Effector memory CD4-positive, alpha-beta T cell (primary cell): ENCODE results near the gene RNF186.

ENCODE experiments used
- DNase-seq, 3 donors: peaks; one replicate each; pipeline ENCODE4 v3.0.0-alpha.2; 2020
- H3K27ac ChIP-seq: 2 replicates; pipeline ENCODE4 v1.7.0; 2013; ENCODE audit warnings: mild to moderate bottlenecking, low read length, moderate library complexity; ENCODE audit not compliant: insufficient read depth, poor library complexity, severe bottlenecking
- H3K27me3 ChIP-seq: replicated peaks from 2 replicates; pipeline ENCODE4 v1.7.0; 2013; ENCODE audit warnings: mild to moderate bottlenecking, low read length; ENCODE audit not compliant: insufficient read depth, control insufficient read depth, poor library complexity, severe bottlenecking
- H3K36me3 ChIP-seq: 2 replicates; pipeline ENCODE4 v1.7.0; 2013; ENCODE audit warnings: mild to moderate bottlenecking, low read length, moderate library complexity; ENCODE audit not compliant: control insufficient read depth, insufficient read depth
- H3K4me1 ChIP-seq: 2 replicates; pipeline ENCODE4 v1.7.0; 2013; ENCODE audit warnings: low read length, mild to moderate bottlenecking; ENCODE audit not compliant: control insufficient read depth, insufficient read depth, poor library complexity, severe bottlenecking
- H3K4me3 ChIP-seq: 2 replicates; pipeline ENCODE4 v1.7.0; 2013; ENCODE audit warnings: low read length, low read depth, mild to moderate bottlenecking; ENCODE audit not compliant: insufficient read depth, poor library complexity, severe bottlenecking
- H3K9me3 ChIP-seq: 2 replicates; pipeline ENCODE4 v1.7.0; 2013; ENCODE audit warnings: mild to moderate bottlenecking, low read length, moderate library complexity; ENCODE audit not compliant: control insufficient read depth
- total RNA-seq, 3 donors: gene quantifications; one replicate each; lab custom pipeline; 2026; lab: John Stamatoyannopoulos, UW

Gene RNF186, protein sequence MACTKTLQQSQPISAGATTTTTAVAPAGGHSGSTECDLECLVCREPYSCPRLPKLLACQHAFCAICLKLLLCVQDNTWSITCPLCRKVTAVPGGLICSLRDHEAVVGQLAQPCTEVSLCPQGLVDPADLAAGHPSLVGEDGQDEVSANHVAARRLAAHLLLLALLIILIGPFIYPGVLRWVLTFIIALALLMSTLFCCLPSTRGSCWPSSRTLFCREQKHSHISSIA
- 0 reads per million in 3 donors for total RNA-seq

DNA sequence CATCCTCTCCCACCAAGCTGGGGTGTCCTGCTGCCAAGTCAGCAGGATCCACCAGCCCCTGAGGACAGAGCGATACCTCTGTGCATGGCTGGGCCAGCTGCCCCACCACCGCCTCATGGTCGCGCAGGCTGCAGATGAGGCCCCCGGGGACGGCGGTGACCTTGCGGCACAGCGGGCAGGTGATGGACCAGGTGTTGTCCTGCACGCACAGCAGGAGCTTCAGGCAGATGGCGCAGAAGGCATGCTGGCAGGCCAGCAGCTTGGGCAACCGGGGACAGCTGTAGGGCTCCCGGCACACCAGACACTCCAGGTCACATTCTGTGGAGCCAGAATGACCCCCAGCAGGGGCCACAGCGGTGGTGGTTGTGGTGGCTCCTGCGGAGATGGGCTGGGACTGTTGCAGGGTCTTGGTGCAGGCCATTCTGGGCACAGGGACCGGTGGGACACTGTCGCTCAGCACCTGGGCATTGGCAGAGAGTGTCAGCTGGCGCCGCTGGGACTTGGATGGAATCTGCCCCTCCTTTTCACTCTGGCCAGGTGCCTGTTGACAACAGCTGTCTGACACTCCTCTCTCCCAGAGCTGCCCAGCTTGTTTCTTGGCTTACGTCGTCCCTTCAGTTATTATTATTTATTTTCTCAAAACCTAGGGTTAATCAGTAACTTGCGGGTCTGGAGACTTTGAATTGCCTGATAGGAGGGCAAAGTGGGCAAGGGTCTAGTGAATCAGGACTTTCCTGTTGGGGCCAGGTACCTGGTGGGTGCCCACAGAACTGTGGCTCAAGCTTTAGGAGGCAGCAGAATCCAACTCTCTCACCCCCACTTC, at the start of gene RNF186:
Gene RNF186, minus strand, starts transcription at position 603 of the 823 bp plus-strand sequence. Its CDS starts 182 bp downstream, at position 421.
- Histone ChIP-seq H3K4me1 (no peaks in the 10 kb centered on the region), H3K36me3 (no peaks in the 10 kb centered on the region), H3K4me3 (no peak within 1 kb of the TSS), H3K27ac (no peak within 1 kb of the TSS), H3K9me3 (no peaks in the 10 kb centered on the region), H3K27me3 (no peaks in the 10 kb centered on the region)
- DNase-seq = no peak

GRCh38 chr1:19864570-19865160, 49.6 kb upstream of the RNF186 start:
- no peaks in the 10 kb centered on the region for H3K9me3 ChIP-seq
- no peak overlapping the region for H3K4me3 ChIP-seq
- peaks cover 4% of the 10 kb centered on the region for H3K27me3 ChIP-seq
- H3K27ac ChIP-seq = no peak overlapping the region
- DNase-seq = no peak
- H3K36me3 ChIP-seq = no peaks in the 10 kb centered on the region
- no peaks in the 10 kb centered on the region for H3K4me1 ChIP-seq

GRCh38 chr1:19862944-19863343, 47.9 kb upstream of the RNF186 start:
- Histone ChIP-seq H3K9me3 (no peaks in the 10 kb centered on the region), H3K27ac (no peak overlapping the region), H3K4me3 (no peak overlapping the region), H3K4me1 (no peaks in the 10 kb centered on the region), H3K36me3 (no peaks in the 10 kb centered on the region), H3K27me3 (no peaks in the 10 kb centered on the region)
- DNase-seq = no peak

GRCh38 chr1:19861842-19862530, 46.9 kb upstream of the RNF186 start:
- no peaks in the 10 kb centered on the region for H3K9me3 ChIP-seq
- no peaks in the 10 kb centered on the region for H3K27me3 ChIP-seq
- H3K4me1 ChIP-seq = no peaks in the 10 kb centered on the region
- no peak overlapping the region for H3K27ac ChIP-seq
- H3K4me3 ChIP-seq = no peak overlapping the region
- DNase-seq = no peak
- no peaks in the 10 kb centered on the region for H3K36me3 ChIP-seq

DNA sequence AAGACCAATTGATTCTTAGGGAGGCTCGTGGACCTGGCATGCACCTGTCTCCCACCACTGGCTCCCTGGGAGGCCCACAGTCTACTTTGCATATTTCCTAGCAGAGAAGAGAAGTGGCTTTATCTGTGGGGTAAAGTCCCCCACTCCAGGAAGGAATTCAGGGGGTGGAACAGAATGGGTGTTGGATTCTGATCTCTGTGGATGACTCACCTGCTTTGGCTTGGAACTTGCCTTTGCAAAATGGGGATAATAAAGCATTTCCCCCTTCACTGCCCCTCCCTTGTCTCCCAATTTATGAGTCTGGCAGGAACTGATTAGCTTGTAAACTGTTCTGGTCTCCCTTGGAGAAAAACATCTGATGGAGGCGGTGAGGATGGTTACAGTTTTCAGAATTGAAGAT, 46.0 kb upstream of the RNF186 start:
- H3K4me1 ChIP-seq = no peaks in the 10 kb centered on the region
- no peaks in the 10 kb centered on the region for H3K9me3 ChIP-seq
- H3K36me3 ChIP-seq = no peaks in the 10 kb centered on the region
- no peak for DNase-seq
- no peak overlapping the region for H3K4me3 ChIP-seq
- no peaks in the 10 kb centered on the region for H3K27me3 ChIP-seq
- no peak overlapping the region for H3K27ac ChIP-seq

- no peaks in the 10 kb centered on the region for H3K4me1 ChIP-seq
- H3K9me3 ChIP-seq = no peaks in the 10 kb centered on the region
- H3K27ac ChIP-seq = no peak overlapping the region
- DNase-seq = no peak
- no peaks in the 10 kb centered on the region for H3K27me3 ChIP-seq
- no peaks in the 10 kb centered on the region for H3K36me3 ChIP-seq
- no peak overlapping the region for H3K4me3 ChIP-seq
Measured at GRCh38 chr1:19860418-19860817, 45.3 kb upstream of the RNF186 start.

- H3K9me3 ChIP-seq = no peaks in the 10 kb centered on the region
- no peaks in the 10 kb centered on the region for H3K4me1 ChIP-seq
- no peak overlapping the region for H3K4me3 ChIP-seq
- no peak overlapping the region for H3K27ac ChIP-seq
- no peaks in the 10 kb centered on the region for H3K36me3 ChIP-seq
- no peaks in the 10 kb centered on the region for H3K27me3 ChIP-seq
- DNase-seq = no peak
Measured at GRCh38 chr1:19859876-19860275, 44.8 kb upstream of the RNF186 start.

GRCh38 chr1:19858893-19859292, 43.8 kb upstream of the RNF186 start:
- DNase-seq = no peak

DNA sequence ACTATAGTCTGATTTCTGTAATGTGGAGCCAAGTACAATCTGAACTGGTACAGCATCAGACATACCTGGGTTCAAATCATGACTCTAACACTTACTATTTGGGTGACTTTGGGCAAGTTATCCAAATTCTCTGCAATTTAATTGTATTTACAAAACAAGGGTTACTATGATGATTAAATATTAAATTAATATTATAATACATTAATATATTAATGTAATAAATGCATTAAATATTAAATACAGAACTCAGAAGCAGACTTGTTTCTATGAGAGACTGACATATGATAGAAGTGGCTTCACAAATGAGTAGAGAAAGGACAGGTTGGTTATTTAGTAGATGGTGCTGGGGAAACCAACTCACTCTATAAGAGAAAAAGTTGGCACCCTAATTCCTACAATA, 39.8 kb upstream of the RNF186 start:
- H3K36me3 ChIP-seq = no peaks in the 10 kb centered on the region
- DNase-seq = no peak
- H3K9me3 ChIP-seq = no peaks in the 10 kb centered on the region
- H3K27me3 ChIP-seq = no peaks in the 10 kb centered on the region
- H3K4me1 ChIP-seq = no peaks in the 10 kb centered on the region
- H3K4me3 ChIP-seq = no peak overlapping the region
- H3K27ac ChIP-seq = no peak overlapping the region

More at GRCh38 chr1:19858893-19859292, 43.8 kb upstream of the RNF186 start:
- H3K4me1 ChIP-seq = no peaks in the 10 kb centered on the region
- H3K36me3 ChIP-seq = no peaks in the 10 kb centered on the region
- H3K9me3 ChIP-seq = no peaks in the 10 kb centered on the region
- no peaks in the 10 kb centered on the region for H3K27me3 ChIP-seq
- H3K4me3 ChIP-seq = no peak overlapping the region
- no peak overlapping the region for H3K27ac ChIP-seq
